ENCODE results near the gene AP3S1. TPM values are rescaled to one million over a fixed set of nuclear protein-coding genes. Genes with fewer than 3 reads are reported as not detected.

The AP3S1 gene
- polyA plus RNA-seq, 1 donor = 121 TPM

GRCh38 chr5:115949096-115949495, 107.4 kb downstream of the AP3S1 start:
- no peaks in the 10 kb centered on the region for H3K9me3 ChIP-seq (ENCODE audit: control insufficient read depth, low read depth, low read length)
- no peak overlapping the region for H3K27ac ChIP-seq (ENCODE audit: low read length)
- peaks cover 3% of the 10 kb centered on the region for H3K27me3 ChIP-seq (ENCODE audit: control insufficient read depth, insufficient read depth, low read length)
- no peak for DNase-seq
- H3K36me3 ChIP-seq (ENCODE audit: control insufficient read depth, insufficient read depth, low read length) = no peaks in the 10 kb centered on the region
- no peaks in the 10 kb centered on the region for H3K4me1 ChIP-seq (ENCODE audit: control insufficient read depth, insufficient read depth, low read length)
- no CpG with 5 or more reads among the region's 1 CpG for WGBS (ENCODE audit: insufficient coverage, low lambda C conversion rate)
- no peak overlapping the region for H3K4me3 ChIP-seq (ENCODE audit: low read length)

- peak in 1 of 2 donors; percentile 7 for DNase-seq
Observed at GRCh38 chr5:115952588-115952987, 110.9 kb downstream of the AP3S1 start.

GRCh38 chr5:115954144-115954543, 112.4 kb downstream of the AP3S1 start:
- Histone ChIP-seq H3K36me3 (ENCODE audit: control insufficient read depth, insufficient read depth, low read length) (no peaks in the 10 kb centered on the region), H3K4me3 (ENCODE audit: low read length) (no peak overlapping the region), H3K4me1 (ENCODE audit: control insufficient read depth, insufficient read depth, low read length) (no peaks in the 10 kb centered on the region), H3K27ac (ENCODE audit: low read length) (no peak overlapping the region), H3K27me3 (ENCODE audit: control insufficient read depth, insufficient read depth, low read length) (peaks cover 21% of the 10 kb centered on the region), H3K9me3 (ENCODE audit: control insufficient read depth, low read depth, low read length) (no peaks in the 10 kb centered on the region)
- no peak for DNase-seq

More at GRCh38 chr5:115952588-115952987, 110.9 kb downstream of the AP3S1 start:
- Histone ChIP-seq H3K27me3 (ENCODE audit: control insufficient read depth, insufficient read depth, low read length) (peaks cover 13% of the 10 kb centered on the region), H3K36me3 (ENCODE audit: control insufficient read depth, insufficient read depth, low read length) (no peaks in the 10 kb centered on the region), H3K4me3 (ENCODE audit: low read length) (no peak overlapping the region), H3K27ac (ENCODE audit: low read length) (no peak overlapping the region), H3K4me1 (ENCODE audit: control insufficient read depth, insufficient read depth, low read length) (no peaks in the 10 kb centered on the region), H3K9me3 (ENCODE audit: control insufficient read depth, low read depth, low read length) (no peaks in the 10 kb centered on the region)
- WGBS (ENCODE audit: insufficient coverage, low lambda C conversion rate) = no CpG with 5 or more reads among the region's 4 CpGs

- no peak for DNase-seq
- no peak overlapping the region for H3K4me3 ChIP-seq (ENCODE audit: low read length)
- 100% methylated on average over 1 of the region's 6 CpGs for whole genome bisulfite sequencing (ENCODE audit: insufficient coverage, low lambda C conversion rate)
- peaks cover 8% of the 10 kb centered on the region for H3K4me1 ChIP-seq (ENCODE audit: control insufficient read depth, insufficient read depth, low read length)
- H3K9me3 ChIP-seq (ENCODE audit: control insufficient read depth, low read depth, low read length) = no peaks in the 10 kb centered on the region
- H3K27ac ChIP-seq (ENCODE audit: low read length) = no peak overlapping the region
- peaks cover 46% of the 10 kb centered on the region for H3K27me3 ChIP-seq (ENCODE audit: control insufficient read depth, insufficient read depth, low read length)
- H3K36me3 ChIP-seq (ENCODE audit: control insufficient read depth, insufficient read depth, low read length) = no peaks in the 10 kb centered on the region
Observed at GRCh38 chr5:115956957-115957356, 115.2 kb downstream of the AP3S1 start.

GRCh38 chr5:115961381-115962238, 119.9 kb downstream of the AP3S1 start:
- WGBS (ENCODE audit: insufficient coverage, low lambda C conversion rate) = no CpG with 5 or more reads among the region's 42 CpGs
- no peak overlapping the region for H3K4me3 ChIP-seq (ENCODE audit: low read length)

GRCh38 chr5:115962239-115962564, 120.5 kb downstream of the AP3S1 start, which contains the start of gene LVRN:
Gene LVRN (plus strand): TSS chr5:115962475. CDS start chr5:115962618, 143 bp downstream.
- peaks cover 73% of the 10 kb centered on the region for H3K27me3 ChIP-seq (ENCODE audit: control insufficient read depth, insufficient read depth, low read length)
- peak within 1 kb of the TSS; percentile 26 for H3K4me3 ChIP-seq (ENCODE audit: low read length)
- H3K36me3 ChIP-seq (ENCODE audit: control insufficient read depth, insufficient read depth, low read length) = no peaks in the 10 kb centered on the region
- DNase-seq = peak in 1 of 2 donors; percentile 3
- WGBS (ENCODE audit: insufficient coverage, low lambda C conversion rate) = no CpG with 5 or more reads among the region's 18 CpGs
- no peak within 1 kb of the TSS for H3K27ac ChIP-seq (ENCODE audit: low read length)
- peaks cover 9% of the 10 kb centered on the region for H3K9me3 ChIP-seq (ENCODE audit: control insufficient read depth, low read depth, low read length)
- peaks cover 22% of the 10 kb centered on the region for H3K4me1 ChIP-seq (ENCODE audit: control insufficient read depth, insufficient read depth, low read length)

More at GRCh38 chr5:115961381-115962238, 119.9 kb downstream of the AP3S1 start:
- peaks cover 73% of the 10 kb centered on the region for H3K27me3 ChIP-seq (ENCODE audit: control insufficient read depth, insufficient read depth, low read length)
- peak in 1 of 2 donors; percentile 15 for DNase-seq
- peaks cover 22% of the 10 kb centered on the region for H3K4me1 ChIP-seq (ENCODE audit: control insufficient read depth, insufficient read depth, low read length)
- H3K27ac ChIP-seq (ENCODE audit: low read length) = no peak overlapping the region
- H3K9me3 ChIP-seq (ENCODE audit: control insufficient read depth, low read depth, low read length) = peaks cover 9% of the 10 kb centered on the region
- no peaks in the 10 kb centered on the region for H3K36me3 ChIP-seq (ENCODE audit: control insufficient read depth, insufficient read depth, low read length)

GRCh38 chr5:115962565-115963402, 121.0 kb downstream of the AP3S1 start:
- Histone ChIP-seq H3K27ac (ENCODE audit: low read length) (no peak overlapping the region), H3K9me3 (ENCODE audit: control insufficient read depth, low read depth, low read length) (peaks cover 9% of the 10 kb centered on the region), H3K4me3 (ENCODE audit: low read length) (peak overlapping the region; percentile 26), H3K27me3 (ENCODE audit: control insufficient read depth, insufficient read depth, low read length) (peaks cover 69% of the 10 kb centered on the region), H3K36me3 (ENCODE audit: control insufficient read depth, insufficient read depth, low read length) (no peaks in the 10 kb centered on the region), H3K4me1 (ENCODE audit: control insufficient read depth, insufficient read depth, low read length) (peaks cover 22% of the 10 kb centered on the region)
- WGBS (ENCODE audit: insufficient coverage, low lambda C conversion rate) = no CpG with 5 or more reads among the region's 71 CpGs
- DNase-seq = peak in 1 of 2 donors; percentile 46

GRCh38 chr5:115963566-115963965, 121.8 kb downstream of the AP3S1 start:
- WGBS (ENCODE audit: insufficient coverage, low lambda C conversion rate) = 6% methylated on average over 5 of the region's 17 CpGs

More at GRCh38 chr5:115963566-115963965, 121.8 kb downstream of the AP3S1 start:
- Histone ChIP-seq H3K27me3 (ENCODE audit: control insufficient read depth, insufficient read depth, low read length) (peaks cover 66% of the 10 kb centered on the region), H3K9me3 (ENCODE audit: control insufficient read depth, low read depth, low read length) (peaks cover 9% of the 10 kb centered on the region), H3K36me3 (ENCODE audit: control insufficient read depth, insufficient read depth, low read length) (no peaks in the 10 kb centered on the region), H3K27ac (ENCODE audit: low read length) (no peak overlapping the region), H3K4me3 (ENCODE audit: low read length) (no peak overlapping the region), H3K4me1 (ENCODE audit: control insufficient read depth, insufficient read depth, low read length) (peaks cover 22% of the 10 kb centered on the region)
- DNase-seq = peak in 1 of 2 donors; percentile 20
